Hepatocyte (in vitro differentiated cells): ENCODE results near the gene PDLIM5. TPM values are rescaled to one million over a fixed set of nuclear protein-coding genes. Genes with fewer than 3 reads are reported as not detected.

Source experiments
- DNase-seq: peaks from one replicate; pipeline ENCODE4 v3.0.0-alpha.2; 2016; ENCODE audit warnings: low spot score
- H2AFZ ChIP-seq: fragments of 200-600 bp; sonication (generic); 2 replicates; pipeline ENCODE4 v1.6.0; 2016; ENCODE audit warnings: antibody characterized with exemption, mild to moderate bottlenecking
- H3K27ac ChIP-seq: fragments of 200-600 bp; sonication (generic); 2 replicates; pipeline ENCODE4 v1.5.1; 2016; ENCODE audit warnings: mild to moderate bottlenecking
- H3K27me3 ChIP-seq: fragments of 200-600 bp; sonication (generic); 2 replicates; pipeline ENCODE4 v1.6.1; 2016
- H3K36me3 ChIP-seq: fragments of 200-600 bp; sonication (generic); replicated peaks from 2 replicates; pipeline ENCODE4 v1.5.1; 2016; ENCODE audit warnings: low read depth; ENCODE audit not compliant: insufficient read depth
- H3K4me1 ChIP-seq: fragments of 200-600 bp; sonication (generic); 2 replicates; pipeline ENCODE4 v1.5.1; 2016; ENCODE audit warnings: mild to moderate bottlenecking, moderate library complexity; ENCODE audit not compliant: insufficient read depth
- H3K4me2 ChIP-seq: fragments of 200-600 bp; sonication (generic); 2 replicates; pipeline ENCODE4 v1.6.0; 2016
- H3K4me3 ChIP-seq: fragments of 200-600 bp; sonication (generic); 2 replicates; pipeline ENCODE4 v1.5.1; 2016; ENCODE audit warnings: mild to moderate bottlenecking
- H3K79me2 ChIP-seq: fragments of 200-600 bp; sonication (generic); 2 replicates; pipeline ENCODE4 v1.6.0; 2017; ENCODE audit warnings: mild to moderate bottlenecking
- H3K9me2 ChIP-seq: fragments of 200-600 bp; sonication (generic); replicated peaks from 2 replicates; pipeline ENCODE4 v1.6.0; 2017; ENCODE audit warnings: mild to moderate bottlenecking; ENCODE audit not compliant: insufficient read depth
- H3K9me3 ChIP-seq: fragments of 200-600 bp; sonication (generic); 2 replicates; pipeline ENCODE4 v1.5.1; 2016; ENCODE audit warnings: low read depth, mild to moderate bottlenecking
- H4K20me1 ChIP-seq: fragments of 200-600 bp; sonication (generic); 2 replicates; pipeline ENCODE4 v1.6.0; 2016; ENCODE audit warnings: mild to moderate bottlenecking; ENCODE audit not compliant: insufficient read depth, poor library complexity, severe bottlenecking
- CTCF ChIP-seq: fragments of 200-600 bp; sonication (generic); IDR thresholded peaks from 2 replicates; pipeline ENCODE4 v1.5.1; 2016; ENCODE audit warnings: antibody characterized with exemption, mild to moderate bottlenecking; ENCODE audit not compliant: poor library complexity
- EZH2 ChIP-seq: fragments of 200-600 bp; sonication (generic); IDR thresholded peaks from 2 replicates; pipeline ENCODE4 v1.6.1; 2016; ENCODE audit warnings: antibody characterized with exemption, mild to moderate bottlenecking, borderline replicate concordance
- EZH2phosphoT487 ChIP-seq: fragments of 200-600 bp; sonication (generic); IDR thresholded peaks from one replicate; pipeline ENCODE4 v1.6.1; 2018; ENCODE audit warnings: antibody characterized with exemption, mild to moderate bottlenecking, low read depth, moderate library complexity; ENCODE audit not compliant: unreplicated experiment, severe bottlenecking
- WGBS: methylation state at CpG from one replicate; pipeline ENCODE4 v1.1.6; 2016; ENCODE audit warnings: low lambda C conversion rate; ENCODE audit errors: missing lambda C conversion rate; 5-methylcytosine and 5-hydroxymethylcytosine counted together
- polyA plus RNA-seq: library from polyadenylated mRNA; unstranded; fragments of >200 nt; fragmentation: Nextera tagmentation; extraction: Ambion mirVana; gene quantifications from 2 replicates; pipeline ENCODE4 v1.2.1, GENCODE V29; 2016
- total RNA-seq: library from RNA; depleted of rRNA; stranded (reverse); fragments of >200 nt; gene quantifications from 2 replicates; pipeline ENCODE4 v1.2.3, GENCODE V29; 2014

The PDLIM5 gene
- total and polyA plus RNA-seq, 2 experiments from 2014 or later, result 97.1 to 121 TPM

- no peak for TF ChIP-seq CTCF
- TF ChIP-seq EZH2phosphoT487, result no peak
- TF ChIP-seq EZH2, result no peak
- no peak for DNase-seq
- Histone ChIP-seq H3K79me2 (no peaks in the 10 kb centered on the region), H3K27ac (peak overlapping the region; percentile 21), H3K9me3 (no peaks in the 10 kb centered on the region), H2AFZ (peak overlapping the region; percentile 3), H4K20me1 (no peaks in the 10 kb centered on the region), H3K4me2 (peak overlapping the region; percentile 66), H3K36me3 (no peaks in the 10 kb centered on the region), H3K9me2 (no peaks in the 10 kb centered on the region), H3K4me1 (peaks cover 16% of the 10 kb centered on the region), H3K4me3 (no peak overlapping the region), H3K27me3 (no peaks in the 10 kb centered on the region)
- 36% methylated on average over 3 of the region's 3 CpGs for WGBS
Measured at GRCh38 chr4:94412019-94412657, 39.6 kb upstream of the PDLIM5 start.

GRCh38 chr4:94412658-94413038, 39.1 kb upstream of the PDLIM5 start:
- Histone ChIP-seq H3K36me3 (no peaks in the 10 kb centered on the region), H3K27ac (peak overlapping the region; percentile 21), H4K20me1 (no peaks in the 10 kb centered on the region), H3K4me1 (peaks cover 16% of the 10 kb centered on the region), H3K79me2 (no peaks in the 10 kb centered on the region), H3K27me3 (no peaks in the 10 kb centered on the region), H2AFZ (peak overlapping the region; percentile 3), H3K9me2 (no peaks in the 10 kb centered on the region), H3K4me2 (peak overlapping the region; percentile 66), H3K4me3 (no peak overlapping the region), H3K9me3 (no peaks in the 10 kb centered on the region)
- DNase-seq, result peak; percentile 38
- TF ChIP-seq CTCF (no peak), EZH2 (no peak), EZH2phosphoT487 (no peak)
- 12% methylated on average over 6 of the region's 6 CpGs for WGBS

- Histone ChIP-seq H3K4me2 (peak overlapping the region; percentile 66), H3K9me3 (no peaks in the 10 kb centered on the region), H3K27ac (peak overlapping the region; percentile 21), H3K4me3 (no peak overlapping the region), H3K27me3 (no peaks in the 10 kb centered on the region), H3K9me2 (no peaks in the 10 kb centered on the region), H2AFZ (no peak overlapping the region), H3K79me2 (no peaks in the 10 kb centered on the region), H4K20me1 (no peaks in the 10 kb centered on the region), H3K4me1 (peaks cover 16% of the 10 kb centered on the region), H3K36me3 (no peaks in the 10 kb centered on the region)
- 45% methylated on average over 2 of the region's 2 CpGs for WGBS
- TF ChIP-seq CTCF, result no peak
- no peak for TF ChIP-seq EZH2phosphoT487
- no peak for TF ChIP-seq EZH2
- no peak for DNase-seq
Measured at GRCh38 chr4:94413085-94413840, 38.5 kb upstream of the PDLIM5 start.
